Glutamatergic neuron (in vitro differentiated cells): ENCODE data around the gene LRRC18. TPM values are rescaled to one million over a fixed set of nuclear protein-coding genes. Genes with fewer than 3 reads are reported as not detected.

Experiments used
- DNase-seq: peaks from one replicate; pipeline ENCODE4 v3.0.0; 2022
- H3K27ac Mint-ChIP-seq: one replicate; pipeline ENCODE4 v1.8.0; 2020; ENCODE audit warnings: mild to moderate bottlenecking, mixed read lengths, inconsistent platforms; ENCODE audit not compliant: unreplicated experiment
- H3K27me3 Mint-ChIP-seq: one replicate; pipeline ENCODE4 v1.8.0; 2020; ENCODE audit warnings: mild to moderate bottlenecking, moderate library complexity, mixed read lengths, inconsistent platforms; ENCODE audit not compliant: unreplicated experiment
- H3K36me3 Mint-ChIP-seq: one replicate; pipeline ENCODE4 v1.8.0; 2020; ENCODE audit warnings: mild to moderate bottlenecking, mixed read lengths, inconsistent platforms; ENCODE audit not compliant: unreplicated experiment
- H3K4me1 Mint-ChIP-seq: one replicate; pipeline ENCODE4 v1.8.0; 2020; ENCODE audit warnings: mild to moderate bottlenecking, low read depth, mixed read lengths, inconsistent platforms; ENCODE audit not compliant: unreplicated experiment
- H3K4me3 Mint-ChIP-seq: one replicate; pipeline ENCODE4 v1.8.0; 2020; ENCODE audit warnings: mild to moderate bottlenecking, mixed read lengths, inconsistent platforms; ENCODE audit not compliant: unreplicated experiment
- H3K9me3 Mint-ChIP-seq: one replicate; pipeline ENCODE4 v1.8.0; 2020; ENCODE audit warnings: mild to moderate bottlenecking, moderate library complexity, mixed read lengths, inconsistent platforms; ENCODE audit not compliant: unreplicated experiment
- total RNA-seq: library from RNA; stranded (reverse); fragmentation: NEBNext Ultra II Directional; extraction: Animal tissue kit (Norgen Biotek cat#: 25700); gene quantifications from one replicate; pipeline ENCODE4 v1.2.1, GENCODE V29; 2021; ENCODE audit not compliant: unreplicated experiment
- TF ChIP-seq, protein P1 (sequence below): fragments of 200-600 bp; sonication (generic); IDR thresholded peaks from one replicate; pipeline ENCODE4 v1.5.0; 2021; ENCODE audit not compliant: partially characterized antibody, unreplicated experiment

LRRC18 gene
- total RNA-seq, 1 donor from 2014 or later: not detected

DNA sequence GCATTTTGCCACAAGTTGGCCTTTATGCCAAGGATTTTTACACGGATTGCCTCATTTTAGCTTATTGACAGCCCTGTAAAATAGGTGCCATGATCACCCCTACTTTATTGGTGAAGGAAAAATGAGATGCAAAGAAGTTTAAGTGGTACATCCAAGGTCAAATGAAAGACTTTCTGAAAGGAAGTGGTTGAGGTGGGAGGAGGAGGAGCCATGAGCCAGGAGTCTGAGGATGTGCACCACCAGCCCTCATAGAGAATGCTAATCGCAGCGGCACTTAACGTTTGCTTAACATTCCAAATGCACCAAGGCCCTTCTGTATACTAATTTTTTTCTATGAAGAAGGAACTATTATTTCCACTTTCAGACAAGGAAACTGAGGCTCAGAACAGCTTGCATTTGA lies 31.0 kb upstream of the LRRC18 start:
- Mint-ChIP-seq H3K4me1 (no peaks in the 10 kb centered on the region), H3K36me3 (no peaks in the 10 kb centered on the region), H3K27ac (no peak overlapping the region), H3K9me3 (peaks cover 7% of the 10 kb centered on the region), H3K27me3 (peaks cover 3% of the 10 kb centered on the region), H3K4me3 (no peak overlapping the region)
- no peak for DNase-seq
- TF ChIP-seq, protein P1, sequence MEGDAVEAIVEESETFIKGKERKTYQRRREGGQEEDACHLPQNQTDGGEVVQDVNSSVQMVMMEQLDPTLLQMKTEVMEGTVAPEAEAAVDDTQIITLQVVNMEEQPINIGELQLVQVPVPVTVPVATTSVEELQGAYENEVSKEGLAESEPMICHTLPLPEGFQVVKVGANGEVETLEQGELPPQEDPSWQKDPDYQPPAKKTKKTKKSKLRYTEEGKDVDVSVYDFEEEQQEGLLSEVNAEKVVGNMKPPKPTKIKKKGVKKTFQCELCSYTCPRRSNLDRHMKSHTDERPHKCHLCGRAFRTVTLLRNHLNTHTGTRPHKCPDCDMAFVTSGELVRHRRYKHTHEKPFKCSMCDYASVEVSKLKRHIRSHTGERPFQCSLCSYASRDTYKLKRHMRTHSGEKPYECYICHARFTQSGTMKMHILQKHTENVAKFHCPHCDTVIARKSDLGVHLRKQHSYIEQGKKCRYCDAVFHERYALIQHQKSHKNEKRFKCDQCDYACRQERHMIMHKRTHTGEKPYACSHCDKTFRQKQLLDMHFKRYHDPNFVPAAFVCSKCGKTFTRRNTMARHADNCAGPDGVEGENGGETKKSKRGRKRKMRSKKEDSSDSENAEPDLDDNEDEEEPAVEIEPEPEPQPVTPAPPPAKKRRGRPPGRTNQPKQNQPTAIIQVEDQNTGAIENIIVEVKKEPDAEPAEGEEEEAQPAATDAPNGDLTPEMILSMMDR: no peak

DNA sequence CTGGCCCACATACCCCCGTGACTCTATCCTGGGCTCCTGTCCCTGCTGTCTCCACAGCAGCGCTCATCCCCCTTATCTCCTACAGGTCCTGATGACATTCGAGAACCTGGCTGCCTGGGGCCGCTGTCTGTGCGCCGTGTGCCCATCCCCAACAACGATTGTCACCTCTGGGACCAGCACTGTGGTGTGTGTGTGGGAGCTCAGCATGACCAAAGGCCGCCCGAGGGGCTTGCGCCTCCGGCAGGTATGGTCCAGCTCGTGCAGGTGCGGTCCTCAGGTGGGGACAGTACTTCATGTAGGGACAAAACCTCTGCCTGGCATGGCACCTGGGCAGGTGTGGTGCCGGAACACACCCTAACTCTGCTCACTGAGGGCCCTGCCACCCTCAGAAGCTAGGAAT lies 30.4 kb upstream of the LRRC18 start:
- H3K27ac Mint-ChIP-seq: no peak overlapping the region
- no peaks in the 10 kb centered on the region for H3K4me1 Mint-ChIP-seq
- H3K9me3 Mint-ChIP-seq: peaks cover 4% of the 10 kb centered on the region
- TF ChIP-seq, protein P1: no peak
- no peaks in the 10 kb centered on the region for H3K36me3 Mint-ChIP-seq
- peaks cover 1% of the 10 kb centered on the region for H3K27me3 Mint-ChIP-seq
- H3K4me3 Mint-ChIP-seq: no peak overlapping the region
- DNase-seq: no peak

DNA sequence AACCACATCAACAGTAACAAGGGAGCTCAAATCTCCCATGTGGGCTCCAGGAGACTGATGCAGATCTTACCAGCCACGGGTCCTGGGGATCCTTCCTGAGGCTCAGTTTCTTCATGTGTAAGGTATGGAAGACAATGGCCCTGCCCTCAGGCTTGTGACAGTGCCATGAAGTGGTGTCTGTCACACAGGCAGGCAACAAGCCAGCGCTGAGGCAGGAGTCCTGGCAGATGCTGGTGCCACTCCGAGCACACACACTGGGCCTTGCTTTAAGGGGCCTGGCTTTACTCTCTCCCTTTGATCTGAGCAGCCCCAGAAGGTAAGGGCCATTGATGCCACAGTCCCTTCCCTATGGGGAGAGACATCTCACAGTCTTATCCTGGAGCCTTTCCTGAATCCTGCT lies 28.4 kb upstream of the LRRC18 start:
- Mint-ChIP-seq H3K27ac (no peak overlapping the region), H3K36me3 (no peaks in the 10 kb centered on the region), H3K27me3 (peaks cover 1% of the 10 kb centered on the region), H3K4me3 (no peak overlapping the region), H3K9me3 (peaks cover 4% of the 10 kb centered on the region), H3K4me1 (no peaks in the 10 kb centered on the region)
- TF ChIP-seq, protein P1: no peak
- no peak for DNase-seq

DNA sequence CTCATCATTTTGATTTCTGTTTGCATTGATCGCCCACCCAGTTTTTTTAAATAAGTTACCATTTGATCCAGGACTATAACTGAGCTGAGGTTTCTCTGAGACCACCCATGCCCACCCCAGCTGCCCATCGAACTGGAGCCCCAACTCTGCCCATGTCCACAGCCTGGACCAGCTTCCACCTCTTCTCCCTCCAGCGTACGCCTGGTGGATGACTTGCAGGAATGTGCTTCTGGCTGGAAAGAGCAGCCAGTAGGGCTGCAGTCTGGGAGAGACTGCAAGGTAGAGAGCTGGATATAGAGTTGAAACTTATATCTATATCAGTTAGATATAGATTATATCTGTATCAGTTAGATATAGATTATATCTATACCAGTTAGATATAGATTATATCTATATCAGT lies 25.8 kb upstream of the LRRC18 start:
- H3K9me3 Mint-ChIP-seq: peaks cover 6% of the 10 kb centered on the region
- no peak for DNase-seq
- H3K27ac Mint-ChIP-seq: no peak overlapping the region
- no peak overlapping the region for H3K4me3 Mint-ChIP-seq
- H3K36me3 Mint-ChIP-seq: peaks cover 7% of the 10 kb centered on the region
- TF ChIP-seq, protein P1: no peak
- H3K27me3 Mint-ChIP-seq: peaks cover 5% of the 10 kb centered on the region
- H3K4me1 Mint-ChIP-seq: no peaks in the 10 kb centered on the region

DNA sequence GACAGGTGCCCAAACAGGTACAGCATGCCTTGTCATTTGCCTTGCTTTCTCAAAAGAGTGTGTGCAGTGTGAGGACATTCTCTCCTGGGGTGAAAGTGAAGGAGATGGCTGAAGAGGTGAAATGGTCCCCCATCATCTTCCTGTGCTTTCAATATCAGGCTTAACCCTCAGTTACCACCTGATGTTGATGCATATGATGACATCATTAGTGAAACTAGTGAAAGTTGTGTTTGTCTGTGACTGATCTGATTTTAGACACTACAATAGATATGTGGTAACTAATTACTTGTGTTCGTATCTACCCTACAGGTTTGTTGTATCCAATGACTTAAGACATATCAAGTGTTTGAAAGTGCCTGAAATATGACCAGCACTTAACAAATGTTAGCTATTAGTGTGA lies 24.4 kb upstream of the LRRC18 start:
- TF ChIP-seq, protein P1: no peak
- Mint-ChIP-seq H3K4me3 (no peak overlapping the region), H3K27ac (no peak overlapping the region), H3K36me3 (peaks cover 7% of the 10 kb centered on the region), H3K9me3 (peaks cover 6% of the 10 kb centered on the region), H3K27me3 (peaks cover 5% of the 10 kb centered on the region), H3K4me1 (no peaks in the 10 kb centered on the region)
- DNase-seq: no peak
